ENCODE measurements around the gene PRIM1. TPM values are rescaled to one million over a fixed set of nuclear protein-coding genes. Genes with fewer than 3 reads are reported as not detected.

PRIM1 gene
- total and polyA plus RNA-seq, 2 of the 8 experiments (the other 6 are each of a cell fraction or from before 2014, with no cell fraction given), result 52.4 to 61.9 TPM

DNA sequence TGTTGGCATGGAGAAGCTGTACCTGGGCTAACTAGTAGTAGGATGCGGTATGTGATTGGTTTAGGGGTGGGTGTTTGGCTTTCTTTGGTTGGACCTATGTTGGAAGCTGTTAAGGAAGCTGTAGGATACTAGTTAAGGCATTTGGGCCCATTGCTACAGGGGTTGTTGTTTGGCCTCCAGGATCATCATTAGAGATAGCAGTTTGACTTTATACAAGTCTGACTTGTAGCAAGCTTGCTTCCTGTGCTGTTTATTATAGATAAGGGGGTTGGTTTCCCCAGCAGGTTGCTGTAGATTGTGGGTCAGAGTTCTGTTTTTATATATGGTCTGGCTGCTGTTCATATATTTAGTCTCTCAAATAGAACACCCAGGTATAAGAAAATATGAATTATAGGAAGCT, 1.4 kb upstream of the PRIM1 start:
- no peak overlapping the region for H3K9ac ChIP-seq (replicated peaks in 1 of 4; ENCODE audit: extremely low read depth in 1 of 4, low read depth in 3 of 4, low read length in 3 of 4)
- H3K4me3 ChIP-seq (ENCODE audit: extremely low read depth in 1 of 4, insufficient read depth in 2 of 4, low read depth in 3 of 4, low read length in 4 of 4), result no peak overlapping the region
- no peak overlapping the region for H2BK120ac ChIP-seq (replicated peaks; ENCODE audit: low read depth, low read length)
- H3K36me3 ChIP-seq (ENCODE audit: control insufficient read depth in 2 of 4, insufficient read depth in 4 of 4, low read length in 3 of 4), result peaks cover 2 to 18% (median 10%) of the 10 kb centered on the region in 4 experiments; a peak in 2 of 8 replicates
- 0 out of 2 replicates have a peak overlapping the region, but pooled peaks have one; percentile 6 for H2BK15ac ChIP-seq (ENCODE audit: low read length)
- peaks cover 0 to 4% (median 0%) of the 10 kb centered on the region in 4 experiments; a peak in 2 of 7 replicates for H3K4me1 ChIP-seq (replicated peaks in 1 of 4; ENCODE audit: control insufficient read depth in 3 of 4, insufficient read depth in 4 of 4, low read length in 3 of 4)
- H3K4me2 ChIP-seq (ENCODE audit: insufficient read depth in 1 of 2, low read depth in 2 of 2, low read length in 2 of 2), result no peak overlapping the region
- H2BK5ac ChIP-seq (ENCODE audit: low read depth, low read length), result no peak overlapping the region
- no peaks in the 10 kb centered on the region for H3K79me1 ChIP-seq (ENCODE audit: low read depth, low read length)
- no peak overlapping the region for H3K27ac ChIP-seq (ENCODE audit: low read depth, low read length)
- H3K14ac ChIP-seq (ENCODE audit: insufficient read length), result no peak overlapping the region
- 95% methylated on average over 1 of the region's 1 CpG; no CpG with 5 or more reads in 1 of the 2 experiments for WGBS, 2 experiments (ENCODE audit: extremely low coverage in 1 of 2, insufficient coverage in 1 of 2, insufficient read length in 1 of 2, insufficient replicate concordance in 2 of 2, low coverage in 1 of 2, low lambda C conversion rate in 2 of 2, missing lambda C conversion rate in 1 of 2)
- H4K91ac ChIP-seq (replicated peaks; ENCODE audit: insufficient read length, low read length), result no peak overlapping the region
- H4K20me1 ChIP-seq (replicated peaks in 1 of 2; ENCODE audit: control insufficient read depth in 1 of 2, insufficient read depth in 2 of 2, low read length in 2 of 2), result no peaks in the 10 kb centered on the region
- H2AK5ac ChIP-seq (ENCODE audit: low read depth, low read length), result no peak overlapping the region
- H4K5ac ChIP-seq (ENCODE audit: insufficient read length, low read depth, low read length), result no peak overlapping the region
- H2BK20ac ChIP-seq (ENCODE audit: low read length), result no peak overlapping the region; the same call in 1 of the 2 replicates
- no peak overlapping the region for H3K18ac ChIP-seq (ENCODE audit: extremely low read depth, low read length)
- DNase-seq (ENCODE audit: low read depth in 1 of 2, low spot score in 2 of 2) (no peak), FAIRE-seq (no peak)
- H3K9me3 ChIP-seq (ENCODE audit: insufficient read depth in 2 of 2, low read depth in 1 of 2, low read length in 1 of 2), result no peaks in the 10 kb centered on the region
- H3K4ac ChIP-seq (replicated peaks; ENCODE audit: insufficient read length, low read depth, low read length), result no peak overlapping the region
- no peak overlapping the region for H3K23ac ChIP-seq (ENCODE audit: insufficient read length)
- no peak overlapping the region for H4K8ac ChIP-seq (ENCODE audit: extremely low read depth, insufficient read depth, low read length)
- H2AFZ ChIP-seq (ENCODE audit: low read length), result no peak overlapping the region
- H2BK12ac ChIP-seq (ENCODE audit: low read depth, low read length), result no peak overlapping the region
- no peaks in the 10 kb centered on the region for H3K27me3 ChIP-seq (replicated peaks in 1 of 4; ENCODE audit: control insufficient read depth in 3 of 4, extremely low read depth in 1 of 4, insufficient read depth in 3 of 4, low read length in 3 of 4)
- H3K56ac ChIP-seq (replicated peaks; ENCODE audit: insufficient read length, low read depth, low read length), result no peak overlapping the region
- ChIA-PET POLR2A (ENCODE audit: partially characterized antibody) (interaction anchor here (0.6 to 43.7 kb wide), 15 partner anchors 9 to 708 kb away, joined by 3 to 1406 read pairs (median 4); partner anchors contain the start of genes ATP5F1B, HSD17B6, NACA and PTGES3), CTCF (ENCODE audit: partially characterized antibody) (interaction anchor here (0.7 to 14.5 kb wide), 13 partner anchors 9 to 377 kb away, joined by 3 to 187 read pairs (median 6); partner anchors contain the start of genes HSD17B6, STAT6 and ZBTB39)
- peaks cover 0 to 10% of the 10 kb centered on the region in 2 experiments; a peak in 2 of 4 replicates for H3K79me2 ChIP-seq (ENCODE audit: control insufficient read depth in 1 of 2, insufficient read depth in 2 of 2, low read length in 2 of 2)
- peaks cover 7% of the 10 kb centered on the region for H3K23me2 ChIP-seq (ENCODE audit: low read depth, low read length)
- TF ChIP-seq CHD2 (IDR thresholded peaks at IDR 0.05; ENCODE audit: low read length) (no peak), HDAC2 (IDR thresholded peaks at IDR 0.05; ENCODE audit: borderline replicate concordance in 1 of 2, low read depth in 2 of 2, low read length in 2 of 2) (no peak), EP300 (IDR thresholded peaks at IDR 0.05; ENCODE audit: borderline replicate concordance in 1 of 2, low read depth in 2 of 2, low read length in 2 of 2) (no peak), TEAD4 (IDR thresholded peaks at IDR 0.05; ENCODE audit: low read depth, low read length) (no peak), TBP (IDR thresholded peaks at IDR 0.05; ENCODE audit: low read depth, low read length) (no peak), SP2 (IDR thresholded peaks at IDR 0.05; ENCODE audit: low read length) (no peak), SRF (IDR thresholded peaks at IDR 0.05; ENCODE audit: low read depth, low read length) (no peak), TCF12 (IDR thresholded peaks at IDR 0.05; ENCODE audit: low read depth, low read length) (no peak), CREB1 (IDR thresholded peaks at IDR 0.05) (no peak), CEBPB (IDR thresholded peaks at IDR 0.05; ENCODE audit: low read depth, low read length) (no peak), CBX5 (IDR thresholded peaks at IDR 0.05; ENCODE audit: low read depth, low read length) (no peak)
- TF ChIP-seq, protein P1, sequence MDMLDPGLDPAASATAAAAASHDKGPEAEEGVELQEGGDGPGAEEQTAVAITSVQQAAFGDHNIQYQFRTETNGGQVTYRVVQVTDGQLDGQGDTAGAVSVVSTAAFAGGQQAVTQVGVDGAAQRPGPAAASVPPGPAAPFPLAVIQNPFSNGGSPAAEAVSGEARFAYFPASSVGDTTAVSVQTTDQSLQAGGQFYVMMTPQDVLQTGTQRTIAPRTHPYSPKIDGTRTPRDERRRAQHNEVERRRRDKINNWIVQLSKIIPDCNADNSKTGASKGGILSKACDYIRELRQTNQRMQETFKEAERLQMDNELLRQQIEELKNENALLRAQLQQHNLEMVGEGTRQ (IDR thresholded peaks at IDR 0.05; ENCODE audit: low read length), result no peak
- TF ChIP-seq, protein P2, sequence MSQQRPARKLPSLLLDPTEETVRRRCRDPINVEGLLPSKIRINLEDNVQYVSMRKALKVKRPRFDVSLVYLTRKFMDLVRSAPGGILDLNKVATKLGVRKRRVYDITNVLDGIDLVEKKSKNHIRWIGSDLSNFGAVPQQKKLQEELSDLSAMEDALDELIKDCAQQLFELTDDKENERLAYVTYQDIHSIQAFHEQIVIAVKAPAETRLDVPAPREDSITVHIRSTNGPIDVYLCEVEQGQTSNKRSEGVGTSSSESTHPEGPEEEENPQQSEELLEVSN (IDR thresholded peaks at IDR 0.05), result no peak
